Omental fat pad (tissue), 4 donors: ENCODE measurements around the gene PRPF31. TPM values are rescaled to one million over a fixed set of nuclear protein-coding genes. Genes with fewer than 3 reads are reported as not detected.

ENCODE experiments used
- ATAC-seq: fragments of 150-250 bp; one replicate; pipeline ENCODE4 v1.9.1; 2016; ENCODE audit warnings: mild to moderate bottlenecking, moderate library complexity; ENCODE audit not compliant: low FRiP score
- DNase-seq: peaks from one replicate; pipeline ENCODE4 v3.0.0-alpha.2; 2019; ENCODE audit warnings: low spot score
- CTCF ChIP-seq, 3 donors: fragments of 450-650 bp; IDR thresholded peaks; one replicate each; pipeline ENCODE4 v1.5.1; 2016 to 2017; ENCODE audit warnings: antibody characterized with exemption in 3 of 3, mild to moderate bottlenecking in 3 of 3, moderate library complexity in 2 of 3
- total RNA-seq, 4 donors: library from RNA; depleted of rRNA; stranded (reverse); fragments of >200 nt; gene quantifications; one replicate each; pipeline ENCODE4 v1.1.0, GENCODE V29; 2016

Gene PRPF31
- total RNA-seq, 4 donors from 2014 or later: 33.8 to 50.1 (median 39.7) TPM

GRCh38 chr19:54100561-54100960 is 15.0 kb upstream of the PRPF31 start, which contains the start of gene OSCAR:
OSCAR (minus strand) TSS chr19:54100803; CDS start chr19:54100792, 11 bp downstream.
- TF ChIP-seq CTCF (IDR thresholded peaks at IDR 0.05): no peak
- ATAC-seq (no peak), DNase-seq (no peak)

GRCh38 chr19:54102421-54103169 is 13.0 kb upstream of the PRPF31 start, which contains the start of gene NDUFA3:
NDUFA3 (plus strand) TSS chr19:54102855; CDS start chr19:54102879, 24 bp downstream.
- DNase-seq (peak; percentile 82), ATAC-seq (peak; percentile 99)
- TF ChIP-seq CTCF (IDR thresholded peaks at IDR 0.05): no peak

- DNase-seq (no peak), ATAC-seq (no peak)
- TF ChIP-seq CTCF (IDR thresholded peaks at IDR 0.05): no peak
Measured at GRCh38 chr19:54104998-54105715, 10.4 kb upstream of the PRPF31 start.

GRCh38 chr19:54105796-54106195 is 9.8 kb upstream of the PRPF31 start:
- no peak for TF ChIP-seq CTCF (IDR thresholded peaks at IDR 0.05)
- ATAC-seq: no peak
- DNase-seq: peak; percentile 17

GRCh38 chr19:54106716-54107115 is 8.8 kb upstream of the PRPF31 start:
- ATAC-seq (no peak), DNase-seq (no peak)
- TF ChIP-seq CTCF (IDR thresholded peaks at IDR 0.05): no peak

GRCh38 chr19:54107876-54108490 is 7.6 kb upstream of the PRPF31 start:
- ATAC-seq: no peak
- TF ChIP-seq CTCF (IDR thresholded peaks at IDR 0.05): no peak
- DNase-seq: no peak
